PC-9 (cell line): Measurements from ENCODE around the gene SMC4. TPM values are rescaled to one million over a fixed set of nuclear protein-coding genes. Genes with fewer than 3 reads are reported as not detected.

Experiments used
- BruUV-seq: library from RNA; stranded (reverse); fragments of 400-500 nt; replicated peaks from 2 replicates; lab custom pipeline; 2021; lab: Mats Ljungman, UMichigan
- CTCF ChIA-PET: fragments of 300-600 bp; sonication (Branson Sonifier 250); formaldehyde crosslinking; loops from one replicate; lab custom pipeline; 2022; ENCODE audit warnings: antibody characterized with exemption; lab: Charles Lee
- POLR2A ChIA-PET: fragments of 300-600 bp; sonication (Branson Sonifier 250); formaldehyde crosslinking; loops from one replicate; lab custom pipeline; 2022; ENCODE audit warnings: antibody characterized with exemption; ENCODE audit not compliant: unreplicated experiment; lab: Charles Lee
- DNase-seq, 2 experiments: peaks; one replicate each; pipeline versions ENCODE4 v3.0.0 to v3.0.0-alpha.2; 2015 to 2022; ENCODE audit warnings: mixed read lengths in 1 of 2
- H2AFZ ChIP-seq: fragments of 200-600 bp; sonication (generic); 2 replicates; pipeline ENCODE4 v1.8.1; 2017; ENCODE audit warnings: antibody characterized with exemption
- H3F3A ChIP-seq: fragments of 200-600 bp; sonication (generic); 2 replicates; pipeline ENCODE4 v1.8.1; 2017; ENCODE audit warnings: antibody characterized with exemption, mild to moderate bottlenecking, low read depth; ENCODE audit not compliant: insufficient read depth
- H3K27ac ChIP-seq: fragments of 200-600 bp; sonication (generic); 2 replicates; pipeline ENCODE4 v1.6.1; 2016; ENCODE audit warnings: mixed run types
- H3K27me3 ChIP-seq: fragments of 200-600 bp; sonication (generic); 2 replicates; pipeline ENCODE4 v1.6.1; 2016; ENCODE audit warnings: low read depth, mixed run types; ENCODE audit not compliant: insufficient read depth
- H3K36me3 ChIP-seq: fragments of 200-600 bp; sonication (generic); 2 replicates; pipeline ENCODE4 v1.6.1; 2016; ENCODE audit warnings: low read depth, mixed run types
- H3K4me1 ChIP-seq: fragments of 200-600 bp; sonication (generic); replicated peaks from 2 replicates; pipeline ENCODE4 v1.6.1; 2016; ENCODE audit warnings: mixed run types; ENCODE audit not compliant: insufficient read depth
- H3K4me2 ChIP-seq: fragments of 200-600 bp; sonication (generic); 2 replicates; pipeline ENCODE4 v1.6.1; 2017; ENCODE audit warnings: mixed run types
- H3K4me3 ChIP-seq: fragments of 200-600 bp; sonication (generic); 2 replicates; pipeline ENCODE4 v1.6.1; 2016; ENCODE audit warnings: mixed run types
- H3K79me2 ChIP-seq: fragments of 200-600 bp; sonication (generic); 2 replicates; pipeline ENCODE4 v1.6.1; 2017; ENCODE audit warnings: low read depth, mixed run types
- H3K9me2 ChIP-seq: fragments of 200-600 bp; sonication (generic); 2 replicates; pipeline ENCODE4 v1.8.1; 2017; ENCODE audit warnings: mild to moderate bottlenecking; ENCODE audit not compliant: insufficient read depth
- H3K9me3 ChIP-seq: fragments of 200-600 bp; sonication (generic); 2 replicates; pipeline ENCODE4 v1.8.1; 2016; ENCODE audit warnings: low read depth; ENCODE audit not compliant: insufficient read depth
- H4K20me1 ChIP-seq: fragments of 200-600 bp; sonication (generic); 2 replicates; pipeline ENCODE4 v1.8.1; 2017; ENCODE audit not compliant: insufficient read depth
- EZH2 ChIP-seq: fragments of 200-600 bp; sonication (generic); IDR thresholded peaks from 2 replicates; pipeline ENCODE4 v1.8.0; 2017; ENCODE audit warnings: antibody characterized with exemption, low read depth
- intact Hi-C: fragments of 100-400 bp; cut with micrococcal nuclease; formaldehyde crosslinking; loops from one replicate; pipeline ENCODE4 v1.10.0; 2022; ENCODE audit not compliant: unreplicated experiment
- total RNA-seq: library from RNA; stranded (reverse); gene quantifications from 2 replicates; pipeline ENCODE4 v1.2.3, GENCODE V29; 2021
- TF ChIP-seq, protein P1 (sequence below): fragments of 200-600 bp; sonication (generic); conservative IDR thresholded peaks from 2 replicates; pipeline ENCODE4 v1.6.1; 2017; ENCODE audit warnings: mixed run types, antibody characterized with exemption, mild to moderate bottlenecking, moderate library complexity

The SMC4 gene
- total RNA-seq, 1 experiment from 2014 or later = 181 TPM

DNA sequence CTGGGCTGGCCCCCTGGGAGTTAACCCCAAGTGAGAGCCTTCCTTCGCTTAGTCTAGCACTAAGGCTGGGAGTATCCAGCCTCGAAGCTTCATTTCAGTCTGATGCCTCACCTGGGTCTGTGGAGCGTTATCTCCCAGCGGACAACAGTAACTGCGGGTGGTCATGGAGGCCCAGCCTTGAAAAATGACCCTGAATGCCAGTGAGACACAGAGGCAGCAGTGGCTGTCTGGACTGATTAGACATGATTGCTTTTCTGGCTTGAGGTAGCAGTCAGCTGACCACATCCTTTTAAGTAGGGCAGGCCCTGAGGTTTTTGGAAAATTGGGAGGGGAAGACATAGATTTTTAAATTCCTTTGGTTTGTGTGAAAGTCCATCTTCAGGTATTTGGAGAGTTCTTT, 78.3 kb downstream of the SMC4 start:
- Histone ChIP-seq H3K27ac (no peak overlapping the region), H4K20me1 (no peaks in the 10 kb centered on the region), H3K4me2 (no peak overlapping the region), H3K4me1 (no peaks in the 10 kb centered on the region), H3K9me3 (no peaks in the 10 kb centered on the region), H3F3A (no peaks in the 10 kb centered on the region), H2AFZ (no peak overlapping the region), H3K9me2 (peaks cover 3% of the 10 kb centered on the region; the same call in 1 of the 2 replicates), H3K4me3 (no peak overlapping the region), H3K27me3 (no peaks in the 10 kb centered on the region), H3K79me2 (no peaks in the 10 kb centered on the region), H3K36me3 (no peaks in the 10 kb centered on the region)
- DNase-seq = no peak
- BruUV-seq = no TSS peak
- intact Hi-C loops = no loop called here
- POLR2A ChIA-PET = no interaction called here
- CTCF ChIA-PET = no interaction called here
- TF ChIP-seq EZH2 = no peak
- TF ChIP-seq, protein P1, sequence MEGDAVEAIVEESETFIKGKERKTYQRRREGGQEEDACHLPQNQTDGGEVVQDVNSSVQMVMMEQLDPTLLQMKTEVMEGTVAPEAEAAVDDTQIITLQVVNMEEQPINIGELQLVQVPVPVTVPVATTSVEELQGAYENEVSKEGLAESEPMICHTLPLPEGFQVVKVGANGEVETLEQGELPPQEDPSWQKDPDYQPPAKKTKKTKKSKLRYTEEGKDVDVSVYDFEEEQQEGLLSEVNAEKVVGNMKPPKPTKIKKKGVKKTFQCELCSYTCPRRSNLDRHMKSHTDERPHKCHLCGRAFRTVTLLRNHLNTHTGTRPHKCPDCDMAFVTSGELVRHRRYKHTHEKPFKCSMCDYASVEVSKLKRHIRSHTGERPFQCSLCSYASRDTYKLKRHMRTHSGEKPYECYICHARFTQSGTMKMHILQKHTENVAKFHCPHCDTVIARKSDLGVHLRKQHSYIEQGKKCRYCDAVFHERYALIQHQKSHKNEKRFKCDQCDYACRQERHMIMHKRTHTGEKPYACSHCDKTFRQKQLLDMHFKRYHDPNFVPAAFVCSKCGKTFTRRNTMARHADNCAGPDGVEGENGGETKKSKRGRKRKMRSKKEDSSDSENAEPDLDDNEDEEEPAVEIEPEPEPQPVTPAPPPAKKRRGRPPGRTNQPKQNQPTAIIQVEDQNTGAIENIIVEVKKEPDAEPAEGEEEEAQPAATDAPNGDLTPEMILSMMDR = no peak

DNA sequence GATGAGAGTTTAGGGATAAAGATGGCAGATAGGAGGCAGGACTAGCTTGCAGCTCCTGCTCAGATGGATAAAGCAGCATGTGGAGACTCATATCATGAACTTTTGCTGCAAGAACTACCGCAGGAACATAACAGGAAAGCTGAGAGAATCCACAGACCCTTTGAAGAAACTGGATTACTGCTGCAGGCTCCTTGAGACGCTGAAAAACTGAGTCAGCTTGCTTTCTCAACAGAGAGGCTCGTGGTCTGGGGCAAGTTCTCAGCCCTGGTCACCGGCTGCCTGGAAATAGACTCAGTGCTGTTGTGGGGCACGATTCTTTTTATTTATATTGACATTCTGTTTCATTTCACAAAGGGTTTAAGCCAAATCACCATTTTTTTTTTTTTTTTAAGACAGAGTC, 78.9 kb downstream of the SMC4 start:
- CTCF ChIA-PET = no interaction called here
- no TSS peak for BruUV-seq
- Histone ChIP-seq H3K4me3 (no peak overlapping the region), H2AFZ (no peak overlapping the region), H3K9me3 (no peaks in the 10 kb centered on the region), H3K4me1 (no peaks in the 10 kb centered on the region), H3K27me3 (no peaks in the 10 kb centered on the region), H3K9me2 (peaks cover 3% of the 10 kb centered on the region; the same call in 1 of the 2 replicates), H4K20me1 (no peaks in the 10 kb centered on the region), H3K4me2 (no peak overlapping the region), H3K79me2 (no peaks in the 10 kb centered on the region), H3K36me3 (no peaks in the 10 kb centered on the region), H3K27ac (no peak overlapping the region), H3F3A (no peaks in the 10 kb centered on the region)
- TF ChIP-seq, protein P1 = no peak
- TF ChIP-seq EZH2 = no peak
- POLR2A ChIA-PET = interaction anchor here (0.6 kb wide), 1 partner anchor 1960 kb away, joined by 3 read pairs; no protein-coding TSS in a partner anchor
- intact Hi-C loops = no loop called here
- no peak for DNase-seq

- Histone ChIP-seq H3K4me1 (no peaks in the 10 kb centered on the region), H3F3A (no peaks in the 10 kb centered on the region), H3K27me3 (no peaks in the 10 kb centered on the region), H3K79me2 (no peaks in the 10 kb centered on the region), H3K9me2 (peaks cover 3% of the 10 kb centered on the region; the same call in 1 of the 2 replicates), H3K36me3 (no peaks in the 10 kb centered on the region), H3K4me3 (no peak overlapping the region), H3K27ac (no peak overlapping the region), H4K20me1 (no peaks in the 10 kb centered on the region), H2AFZ (no peak overlapping the region), H3K9me3 (no peaks in the 10 kb centered on the region), H3K4me2 (no peak overlapping the region)
- no peak for TF ChIP-seq EZH2
- TF ChIP-seq, protein P1 = no peak
- no TSS peak for BruUV-seq
- ChIA-PET POLR2A (no interaction called here), CTCF (interaction anchor here (0.6 kb wide), 1 partner anchor 305 kb away, joined by 4 read pairs; no protein-coding TSS in a partner anchor)
- DNase-seq = no peak
- intact Hi-C loops = no loop called here
These were observed 79.9 kb downstream of the SMC4 start for GRCh38 chr3:160479376-160479775.
